ENCODE results near the gene DESI2.
"Not testable (repeated sequence)": the region's sequence is repeated elsewhere in the genome, so short reads cannot be mapped to it uniquely, and the experiment has no call there.

Gene DESI2

DNA sequence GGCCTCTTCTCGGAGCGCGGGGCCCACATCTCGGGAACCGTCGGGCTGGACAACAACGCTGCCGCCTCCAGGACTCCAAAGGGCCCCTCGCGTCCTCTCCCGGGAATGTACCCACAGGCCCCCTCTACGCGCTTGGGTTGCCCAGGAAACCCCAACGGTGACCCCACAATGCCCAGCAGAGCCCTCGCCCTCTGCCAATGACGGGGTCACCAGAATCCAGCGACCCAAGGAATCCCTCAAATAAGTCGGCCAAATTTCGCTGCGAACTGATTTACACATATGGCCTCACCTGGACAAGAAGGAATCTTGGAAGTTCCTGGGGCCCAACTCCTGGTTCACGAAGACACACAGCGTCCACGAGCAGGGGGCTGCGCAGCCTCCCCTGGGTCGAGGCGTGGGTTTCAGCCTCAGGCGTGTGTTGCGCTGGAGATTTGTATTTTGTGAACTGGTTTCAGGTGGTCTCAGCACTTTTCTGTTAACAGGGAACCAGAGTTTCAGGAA is 78.1 kb downstream of the DESI2 start:
- no peak overlapping the region for H3K4me3 ChIP-seq (ENCODE audit: low read length)
- H3K36me3 ChIP-seq (ENCODE audit: insufficient read depth, low read length): no peaks in the 10 kb centered on the region
- peaks cover 16% of the 10 kb centered on the region for H3K9me3 ChIP-seq (ENCODE audit: low read length)
- no peaks in the 10 kb centered on the region for H3K27me3 ChIP-seq (ENCODE audit: insufficient read depth, low read length)
- H2AFZ ChIP-seq (ENCODE audit: low read depth, low read length): no peak overlapping the region
- H3K4me1 ChIP-seq (ENCODE audit: insufficient read depth, low read length): no peaks in the 10 kb centered on the region

DNA sequence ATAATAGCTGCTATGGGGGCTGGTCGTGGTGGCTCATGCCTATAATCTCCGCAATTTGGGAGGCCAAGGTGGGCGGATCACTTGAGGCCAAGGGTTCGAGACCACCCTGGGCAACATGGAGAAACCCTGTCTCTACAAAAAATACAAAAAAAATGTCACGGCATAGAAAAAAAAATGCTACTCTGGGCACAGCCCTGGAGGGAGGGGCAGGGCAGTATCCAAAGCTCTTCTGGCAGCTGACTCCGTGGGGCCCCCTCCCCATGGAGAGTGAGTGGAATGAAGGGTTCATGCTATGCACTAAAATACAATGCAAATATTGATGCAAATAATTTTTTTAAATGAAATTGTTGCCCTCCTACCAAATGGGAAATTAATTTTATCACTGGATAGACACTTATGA is 78.7 kb downstream of the DESI2 start:
- Histone ChIP-seq H3K27me3 (ENCODE audit: insufficient read depth, low read length) (no peaks in the 10 kb centered on the region), H2AFZ (ENCODE audit: low read depth, low read length) (no peak overlapping the region), H3K9me3 (ENCODE audit: low read length) (peaks cover 16% of the 10 kb centered on the region), H3K4me1 (ENCODE audit: insufficient read depth, low read length) (no peaks in the 10 kb centered on the region), H3K4me3 (ENCODE audit: low read length) (no peak overlapping the region), H3K36me3 (ENCODE audit: insufficient read depth, low read length) (no peaks in the 10 kb centered on the region)

DNA sequence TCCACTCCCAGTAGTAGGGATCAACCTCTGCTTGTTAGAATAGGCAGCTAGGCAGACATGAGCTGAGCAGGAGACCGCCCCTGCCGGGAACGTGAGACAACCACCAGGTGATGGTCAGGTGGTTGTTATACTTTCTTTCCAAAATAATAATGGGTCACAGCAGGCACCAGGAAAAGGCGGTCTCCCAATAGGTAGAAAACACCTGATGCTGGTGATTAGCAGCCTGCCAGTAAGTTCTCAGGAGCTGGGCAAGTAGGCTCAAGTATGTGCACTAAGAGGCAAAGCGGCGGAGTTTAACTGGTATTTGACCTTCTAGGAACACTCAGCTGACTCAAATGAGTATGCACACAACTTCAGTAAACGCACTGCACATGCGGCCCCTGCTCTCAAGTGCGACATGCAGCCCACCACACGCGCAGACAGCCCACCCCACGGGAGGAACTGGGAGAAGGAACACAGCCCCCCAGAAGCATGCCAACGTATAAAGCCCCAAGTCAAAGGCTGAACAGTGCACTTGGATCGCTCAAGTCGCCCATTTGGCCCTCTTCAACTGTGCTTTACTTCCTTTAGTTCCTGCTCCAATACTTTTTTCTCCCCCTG is 80.0 kb downstream of the DESI2 start:
- Histone ChIP-seq H3K4me3 (ENCODE audit: low read length) (no peak overlapping the region), H3K27me3 (ENCODE audit: insufficient read depth, low read length) (no peaks in the 10 kb centered on the region), H3K4me1 (ENCODE audit: insufficient read depth, low read length) (no peaks in the 10 kb centered on the region), H2AFZ (ENCODE audit: low read depth, low read length) (no peak overlapping the region), H3K9me3 (ENCODE audit: low read length) (peaks cover 16% of the 10 kb centered on the region), H3K36me3 (ENCODE audit: insufficient read depth, low read length) (no peaks in the 10 kb centered on the region)

GRCh38 chr1:244735404-244735803 is 82.5 kb downstream of the DESI2 start:
- Histone ChIP-seq H2AFZ (ENCODE audit: low read depth, low read length) (no peak overlapping the region), H3K4me1 (ENCODE audit: insufficient read depth, low read length) (no peaks in the 10 kb centered on the region), H3K9me3 (ENCODE audit: low read length) (peaks cover 14% of the 10 kb centered on the region), H3K27me3 (ENCODE audit: insufficient read depth, low read length) (no peaks in the 10 kb centered on the region), H3K4me3 (ENCODE audit: low read length) (no peak overlapping the region), H3K36me3 (ENCODE audit: insufficient read depth, low read length) (no peaks in the 10 kb centered on the region)

GRCh38 chr1:244735876-244736561 is 83.1 kb downstream of the DESI2 start:
- Histone ChIP-seq H3K4me1 (ENCODE audit: insufficient read depth, low read length) (no peaks in the 10 kb centered on the region), H3K36me3 (ENCODE audit: insufficient read depth, low read length) (no peaks in the 10 kb centered on the region), H3K9me3 (ENCODE audit: low read length) (peaks cover 13% of the 10 kb centered on the region), H3K4me3 (ENCODE audit: low read length) (no peak overlapping the region), H2AFZ (ENCODE audit: low read depth, low read length) (no peak overlapping the region), H3K27me3 (ENCODE audit: insufficient read depth, low read length) (no peaks in the 10 kb centered on the region)

GRCh38 chr1:244739140-244739539 is 86.2 kb downstream of the DESI2 start:
- not testable (repeated sequence) for H2AFZ ChIP-seq (ENCODE audit: low read depth, low read length); H3K27me3 ChIP-seq (ENCODE audit: insufficient read depth, low read length); H3K4me1 ChIP-seq (ENCODE audit: insufficient read depth, low read length); H3K9me3 ChIP-seq (ENCODE audit: low read length); H3K4me3 ChIP-seq (ENCODE audit: low read length); H3K36me3 ChIP-seq (ENCODE audit: insufficient read depth, low read length)

- H2AFZ ChIP-seq (ENCODE audit: low read depth, low read length); H3K4me1 ChIP-seq (ENCODE audit: insufficient read depth, low read length); H3K9me3 ChIP-seq (ENCODE audit: low read length); H3K4me3 ChIP-seq (ENCODE audit: low read length); H3K36me3 ChIP-seq (ENCODE audit: insufficient read depth, low read length); H3K27me3 ChIP-seq (ENCODE audit: insufficient read depth, low read length): not testable (repeated sequence)
Observed at GRCh38 chr1:244740027-244740617, 87.2 kb downstream of the DESI2 start.

DNA sequence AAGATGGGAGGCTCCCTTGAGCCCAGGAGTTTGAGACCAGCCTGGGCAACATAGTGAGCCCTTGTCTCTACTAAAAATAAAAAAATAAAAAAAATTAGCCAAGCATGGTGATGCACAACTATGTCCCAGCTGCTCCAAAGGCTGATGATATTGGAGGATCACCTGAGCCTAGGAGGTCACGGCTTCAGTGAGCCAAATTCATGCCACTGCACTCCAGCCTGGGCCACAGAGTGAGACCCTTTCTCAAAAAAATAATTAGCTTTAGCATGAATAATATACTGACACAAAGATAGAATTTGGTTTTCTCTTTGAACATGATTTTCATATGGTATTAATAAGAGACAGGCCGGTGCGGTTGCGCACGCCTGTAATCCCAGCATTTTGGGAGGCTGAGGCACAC is 88.8 kb downstream of the DESI2 start:
- no peaks in the 10 kb centered on the region for H3K9me3 ChIP-seq (ENCODE audit: low read length)
- no peaks in the 10 kb centered on the region for H3K36me3 ChIP-seq (ENCODE audit: insufficient read depth, low read length)
- no peaks in the 10 kb centered on the region for H3K27me3 ChIP-seq (ENCODE audit: insufficient read depth, low read length)
- no peak overlapping the region for H3K4me3 ChIP-seq (ENCODE audit: low read length)
- no peak overlapping the region for H2AFZ ChIP-seq (ENCODE audit: low read depth, low read length)
- no peaks in the 10 kb centered on the region for H3K4me1 ChIP-seq (ENCODE audit: insufficient read depth, low read length)

DNA sequence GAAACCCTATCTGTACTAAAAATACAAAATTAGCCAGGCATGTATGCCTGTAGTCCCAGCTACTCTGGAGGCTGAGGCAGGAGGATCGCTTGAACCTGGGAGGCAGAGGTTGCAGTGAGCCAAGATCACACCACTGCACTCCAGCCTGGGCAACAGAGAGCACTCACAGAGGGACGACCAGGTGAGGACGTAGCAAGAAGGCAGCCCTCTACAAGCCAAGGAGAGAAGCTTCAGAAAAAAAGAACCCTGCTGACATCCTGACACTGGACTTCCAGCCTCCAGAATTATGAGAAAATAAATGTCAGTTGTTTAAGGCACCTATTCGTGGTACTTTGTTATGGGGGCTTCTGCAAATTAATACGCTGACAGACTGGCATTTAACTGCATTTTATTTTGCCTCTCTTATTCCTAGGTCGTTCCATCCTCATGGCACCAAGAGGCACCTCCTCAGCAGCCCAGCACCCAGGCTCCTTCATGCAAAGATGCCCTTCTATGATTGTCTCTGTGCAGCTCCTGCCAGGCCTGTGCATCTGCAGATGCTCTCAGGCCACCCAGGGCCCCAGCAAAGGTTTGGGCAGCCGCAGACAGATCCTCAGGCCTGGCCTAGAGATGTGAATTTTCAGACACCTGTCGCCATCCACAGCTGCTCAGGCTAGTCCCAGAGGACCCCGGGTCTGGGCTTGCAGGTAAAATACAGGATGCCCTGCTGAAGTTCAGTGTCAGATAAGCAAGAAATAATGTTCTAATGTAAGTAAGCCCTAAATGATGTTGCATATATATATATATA is 96.5 kb downstream of the DESI2 start:
- H3K9me3 ChIP-seq (ENCODE audit: low read length): no peaks in the 10 kb centered on the region
- H3K27me3 ChIP-seq (ENCODE audit: insufficient read depth, low read length): no peaks in the 10 kb centered on the region
- no peaks in the 10 kb centered on the region for H3K36me3 ChIP-seq (ENCODE audit: insufficient read depth, low read length)
- no peak overlapping the region for H3K4me3 ChIP-seq (ENCODE audit: low read length)
- no peak overlapping the region for H2AFZ ChIP-seq (ENCODE audit: low read depth, low read length)
- no peaks in the 10 kb centered on the region for H3K4me1 ChIP-seq (ENCODE audit: insufficient read depth, low read length)

DNA sequence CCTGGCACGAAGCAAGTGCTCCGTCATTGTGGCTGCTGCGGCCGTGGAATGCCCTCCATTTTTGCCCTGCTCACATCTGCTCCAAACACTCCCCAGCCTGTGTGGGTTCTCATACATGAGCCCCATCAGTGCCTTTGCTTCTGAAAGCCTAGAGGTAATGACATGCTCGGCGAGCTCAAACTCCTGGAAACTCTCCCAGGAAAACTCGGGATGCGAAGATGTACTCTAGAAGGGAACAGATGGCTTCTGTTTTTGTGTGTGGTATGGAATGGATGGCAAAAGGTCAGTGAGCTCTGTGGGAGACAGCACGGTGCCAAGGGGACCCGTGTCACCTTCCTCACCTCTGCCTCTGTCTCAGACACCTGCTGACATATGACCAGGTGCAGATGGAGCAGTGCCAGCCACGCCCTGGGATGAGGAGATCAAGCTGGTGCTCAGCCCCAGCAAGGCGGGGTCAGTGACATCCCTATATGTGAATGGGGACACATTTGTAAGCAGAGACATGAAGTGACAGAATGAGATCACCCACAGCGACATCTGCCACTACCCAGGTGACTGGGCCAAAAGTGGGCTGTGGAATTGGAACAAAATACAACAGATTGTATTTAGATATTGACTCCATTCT is 98.5 kb downstream of the DESI2 start:
- Histone ChIP-seq H3K27me3 (ENCODE audit: insufficient read depth, low read length) (no peaks in the 10 kb centered on the region), H3K36me3 (ENCODE audit: insufficient read depth, low read length) (no peaks in the 10 kb centered on the region), H2AFZ (ENCODE audit: low read depth, low read length) (no peak overlapping the region), H3K4me1 (ENCODE audit: insufficient read depth, low read length) (no peaks in the 10 kb centered on the region), H3K4me3 (ENCODE audit: low read length) (no peak overlapping the region), H3K9me3 (ENCODE audit: low read length) (no peaks in the 10 kb centered on the region)

DNA sequence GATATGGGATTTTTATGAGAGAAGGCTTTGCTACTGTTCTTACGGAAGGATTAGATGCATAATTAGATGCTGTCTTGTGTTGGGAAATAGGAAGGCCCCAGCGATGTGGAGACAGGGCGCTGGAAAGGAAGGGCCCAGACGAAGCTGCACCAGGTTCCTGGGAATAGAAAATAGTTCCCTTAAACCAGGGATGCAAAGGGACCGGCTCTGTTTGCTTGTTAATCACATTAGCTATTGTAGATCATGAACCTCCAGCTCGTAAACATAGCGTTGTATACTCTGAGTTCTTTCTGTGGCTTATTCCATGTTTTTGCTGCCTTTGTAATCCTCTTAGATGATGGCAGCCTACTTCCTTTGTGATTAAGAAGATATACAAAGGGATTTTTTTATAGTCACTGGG is 102.7 kb downstream of the DESI2 start:
- H3K9me3 ChIP-seq (ENCODE audit: low read length): no peaks in the 10 kb centered on the region
- no peaks in the 10 kb centered on the region for H3K36me3 ChIP-seq (ENCODE audit: insufficient read depth, low read length)
- H3K4me3 ChIP-seq (ENCODE audit: low read length): no peak overlapping the region
- H3K27me3 ChIP-seq (ENCODE audit: insufficient read depth, low read length): no peaks in the 10 kb centered on the region
- no peak overlapping the region for H2AFZ ChIP-seq (ENCODE audit: low read depth, low read length)
- H3K4me1 ChIP-seq (ENCODE audit: insufficient read depth, low read length): no peaks in the 10 kb centered on the region

DNA sequence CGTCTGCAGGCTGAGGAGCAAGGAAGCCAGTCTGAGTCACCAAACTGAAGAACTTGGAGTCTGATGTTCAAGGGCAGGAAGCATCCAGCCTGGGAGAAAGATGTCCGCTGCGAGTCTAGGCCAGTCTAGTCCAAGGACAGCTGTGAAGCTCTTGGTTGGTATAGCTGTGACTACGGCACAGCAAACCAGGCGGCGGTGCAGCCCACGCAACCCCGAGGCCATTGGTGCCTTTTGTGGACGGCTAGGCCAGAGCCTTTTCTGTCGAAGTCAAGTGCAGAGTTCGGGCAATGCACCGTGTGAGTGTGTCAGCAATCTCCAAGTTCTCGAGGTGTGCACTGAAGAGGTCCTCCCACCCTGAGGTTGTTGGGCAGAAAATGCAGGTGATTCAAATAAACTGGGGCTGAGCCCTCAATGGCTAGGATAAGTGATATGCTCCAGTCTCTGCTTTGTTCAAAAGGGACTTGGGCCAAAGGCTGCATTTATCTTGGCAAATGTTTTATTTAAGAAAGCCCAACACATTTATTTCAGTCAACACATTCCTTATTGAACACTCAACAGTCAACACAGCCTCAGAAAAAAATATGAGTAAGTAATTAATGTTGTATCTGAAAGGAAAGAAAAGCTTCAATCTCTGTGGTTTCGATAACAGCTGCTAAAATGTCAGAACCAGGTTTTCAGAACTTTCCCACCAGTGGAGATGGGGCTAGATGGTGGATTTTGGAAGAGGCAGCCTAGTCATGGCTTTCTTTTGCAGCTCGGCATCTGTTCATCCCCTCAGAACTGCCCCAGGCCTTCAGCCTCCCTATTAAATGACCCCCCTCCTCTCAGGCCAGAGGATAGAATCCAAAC is 104.4 kb downstream of the DESI2 start:
- Histone ChIP-seq H3K27me3 (ENCODE audit: insufficient read depth, low read length) (no peaks in the 10 kb centered on the region), H3K4me1 (ENCODE audit: insufficient read depth, low read length) (no peaks in the 10 kb centered on the region), H3K36me3 (ENCODE audit: insufficient read depth, low read length) (no peaks in the 10 kb centered on the region), H3K4me3 (ENCODE audit: low read length) (no peak overlapping the region), H2AFZ (ENCODE audit: low read depth, low read length) (no peak overlapping the region), H3K9me3 (ENCODE audit: low read length) (no peaks in the 10 kb centered on the region)
